A549 (cell line): ENCODE measurements around the gene BPIFB3.

Source experiments
- HDAC2 ChIP-seq: fragments of 200-600 bp; sonication (generic); IDR thresholded peaks from 2 replicates; pipeline ENCODE4 v1.6.1; 2016
- NPAS2 ChIP-seq: fragments of 250-450 bp; sonication (Bioruptor Pico); IDR thresholded peaks from 2 replicates; pipeline ENCODE4 v1.8.0; 2022; ENCODE audit warnings: mild to moderate bottlenecking, moderate library complexity, borderline replicate concordance
- POLR2A ChIP-seq: IDR thresholded peaks from 2 replicates; pipeline ENCODE4 v1.6.1; 2012; ENCODE audit warnings: mild to moderate bottlenecking, low read length
- TF ChIP-seq, protein P1 (sequence below): fragments of >200 bp; sonication (Bioruptor Twin); formaldehyde crosslinking; IDR thresholded peaks from 3 replicates; pipeline ENCODE4 v1.5.1; 2016

GRCh38 chr20:33120934-33121333 lies 67.2 kb downstream of the BPIFB3 start:
- TF ChIP-seq, protein P1, sequence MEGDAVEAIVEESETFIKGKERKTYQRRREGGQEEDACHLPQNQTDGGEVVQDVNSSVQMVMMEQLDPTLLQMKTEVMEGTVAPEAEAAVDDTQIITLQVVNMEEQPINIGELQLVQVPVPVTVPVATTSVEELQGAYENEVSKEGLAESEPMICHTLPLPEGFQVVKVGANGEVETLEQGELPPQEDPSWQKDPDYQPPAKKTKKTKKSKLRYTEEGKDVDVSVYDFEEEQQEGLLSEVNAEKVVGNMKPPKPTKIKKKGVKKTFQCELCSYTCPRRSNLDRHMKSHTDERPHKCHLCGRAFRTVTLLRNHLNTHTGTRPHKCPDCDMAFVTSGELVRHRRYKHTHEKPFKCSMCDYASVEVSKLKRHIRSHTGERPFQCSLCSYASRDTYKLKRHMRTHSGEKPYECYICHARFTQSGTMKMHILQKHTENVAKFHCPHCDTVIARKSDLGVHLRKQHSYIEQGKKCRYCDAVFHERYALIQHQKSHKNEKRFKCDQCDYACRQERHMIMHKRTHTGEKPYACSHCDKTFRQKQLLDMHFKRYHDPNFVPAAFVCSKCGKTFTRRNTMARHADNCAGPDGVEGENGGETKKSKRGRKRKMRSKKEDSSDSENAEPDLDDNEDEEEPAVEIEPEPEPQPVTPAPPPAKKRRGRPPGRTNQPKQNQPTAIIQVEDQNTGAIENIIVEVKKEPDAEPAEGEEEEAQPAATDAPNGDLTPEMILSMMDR, result no peak
- no peak for TF ChIP-seq NPAS2 (CRISPR knock-in tag)
- no peak for TF ChIP-seq POLR2A
- no peak for TF ChIP-seq HDAC2
